ENCODE data around the gene MIF4GD.
A peak's percentile ranks its signal among the peaks of the same experiment; 100 is the strongest.
"Not testable (repeated sequence)": the region's sequence is repeated elsewhere in the genome, so short reads cannot be mapped to it uniquely, and the experiment has no call there.

MIF4GD gene

GRCh38 chr17:75300280-75300679 lies 29.2 kb upstream of the MIF4GD start:
- H3K27ac ChIP-seq (ENCODE audit: low read length): no peak overlapping the region
- no peaks in the 10 kb centered on the region for H3K79me2 ChIP-seq (ENCODE audit: insufficient read depth, low read length)
- H3K4me1 ChIP-seq (ENCODE audit: insufficient read depth, low read length): no peaks in the 10 kb centered on the region
- DNase-seq (no peak), ATAC-seq (ENCODE audit: insufficient read depth, low read depth) (no peak)
- H3K36me3 ChIP-seq (ENCODE audit: insufficient read depth, low read length): no peaks in the 10 kb centered on the region
- H3K27me3 ChIP-seq (ENCODE audit: insufficient read depth, low read length, poor library complexity): no peaks in the 10 kb centered on the region
- H4K20me1 ChIP-seq (ENCODE audit: insufficient read depth, low read length): no peaks in the 10 kb centered on the region
- no peak overlapping the region for H3K4me2 ChIP-seq (ENCODE audit: insufficient read depth, low read length)
- TF ChIP-seq EZH2 (IDR thresholded peaks at IDR 0.05; ENCODE audit: borderline replicate concordance, low read depth, low read length, severe bottlenecking) (no peak), CTCF (IDR thresholded peaks at IDR 0.05; ENCODE audit: borderline replicate concordance, extremely low read depth, low read length, poor library complexity, severe bottlenecking) (no peak)
- H3K9ac ChIP-seq (ENCODE audit: low read depth, low read length): no peak overlapping the region
- no peaks in the 10 kb centered on the region for H3K9me3 ChIP-seq (ENCODE audit: insufficient read depth, low read length, severe bottlenecking)
- H3K4me3 ChIP-seq (ENCODE audit: low read depth in 1 of 2, low read length in 2 of 2): no peak overlapping the region
- no peak overlapping the region for H2AFZ ChIP-seq (ENCODE audit: low read depth, low read length)

- no peak overlapping the region for H3K9ac ChIP-seq (ENCODE audit: low read depth, low read length)
- no peak overlapping the region for H3K4me2 ChIP-seq (ENCODE audit: insufficient read depth, low read length)
- no peaks in the 10 kb centered on the region for H3K27me3 ChIP-seq (ENCODE audit: insufficient read depth, low read length, poor library complexity)
- no peak overlapping the region for H3K4me3 ChIP-seq (ENCODE audit: low read depth in 1 of 2, low read length in 2 of 2)
- H3K79me2 ChIP-seq (ENCODE audit: insufficient read depth, low read length): no peaks in the 10 kb centered on the region
- TF ChIP-seq EZH2 (IDR thresholded peaks at IDR 0.05; ENCODE audit: borderline replicate concordance, low read depth, low read length, severe bottlenecking): no peak
- TF ChIP-seq CTCF (IDR thresholded peaks at IDR 0.05; ENCODE audit: borderline replicate concordance, extremely low read depth, low read length, poor library complexity, severe bottlenecking): no peak
- no peaks in the 10 kb centered on the region for H3K9me3 ChIP-seq (ENCODE audit: insufficient read depth, low read length, severe bottlenecking)
- H3K4me1 ChIP-seq (ENCODE audit: insufficient read depth, low read length): peaks cover 4% of the 10 kb centered on the region
- H3K27ac ChIP-seq (ENCODE audit: low read length): no peak overlapping the region
- no peaks in the 10 kb centered on the region for H4K20me1 ChIP-seq (ENCODE audit: insufficient read depth, low read length)
- no peak overlapping the region for H2AFZ ChIP-seq (ENCODE audit: low read depth, low read length)
- ATAC-seq (ENCODE audit: insufficient read depth, low read depth) (no peak), DNase-seq (no peak)
- no peaks in the 10 kb centered on the region for H3K36me3 ChIP-seq (ENCODE audit: insufficient read depth, low read length)
Observed at GRCh38 chr17:75295201-75296158, 24.4 kb upstream of the MIF4GD start.

GRCh38 chr17:75292810-75293448 lies 21.9 kb upstream of the MIF4GD start:
- Histone ChIP-seq H3K79me2 (ENCODE audit: insufficient read depth, low read length) (peaks cover 12% of the 10 kb centered on the region), H3K4me1 (ENCODE audit: insufficient read depth, low read length) (peaks cover 14% of the 10 kb centered on the region)
- H2AFZ ChIP-seq (ENCODE audit: low read depth, low read length); DNase-seq; H3K4me2 ChIP-seq (ENCODE audit: insufficient read depth, low read length); H3K36me3 ChIP-seq (ENCODE audit: insufficient read depth, low read length); H3K4me3 ChIP-seq (ENCODE audit: low read depth in 1 of 2, low read length in 2 of 2); H3K27ac ChIP-seq (ENCODE audit: low read length); H3K27me3 ChIP-seq (ENCODE audit: insufficient read depth, low read length, poor library complexity); ATAC-seq (ENCODE audit: insufficient read depth, low read depth); H3K9me3 ChIP-seq (ENCODE audit: insufficient read depth, low read length, severe bottlenecking); H3K9ac ChIP-seq (ENCODE audit: low read depth, low read length); H4K20me1 ChIP-seq (ENCODE audit: insufficient read depth, low read length): not testable (repeated sequence)

GRCh38 chr17:75289832-75290337 lies 18.9 kb upstream of the MIF4GD start:
- H3K4me3 ChIP-seq (ENCODE audit: low read depth in 1 of 2, low read length in 2 of 2): peak overlapping the region; percentile 32 to 88; a peak in 3 of 4 replicates
- ATAC-seq (ENCODE audit: insufficient read depth, low read depth): no peak
- H3K79me2 ChIP-seq (ENCODE audit: insufficient read depth, low read length): peaks cover 34% of the 10 kb centered on the region
- no peaks in the 10 kb centered on the region for H3K27me3 ChIP-seq (ENCODE audit: insufficient read depth, low read length, poor library complexity)
- peak overlapping the region; percentile 87 for H2AFZ ChIP-seq (ENCODE audit: low read depth, low read length)
- H3K9ac ChIP-seq (ENCODE audit: low read depth, low read length): peak overlapping the region; percentile 66
- peaks cover 26% of the 10 kb centered on the region for H3K36me3 ChIP-seq (ENCODE audit: insufficient read depth, low read length)
- peak overlapping the region; percentile 90 for H3K4me2 ChIP-seq (ENCODE audit: insufficient read depth, low read length)
- peaks cover 24% of the 10 kb centered on the region for H3K4me1 ChIP-seq (ENCODE audit: insufficient read depth, low read length)
- peak; percentile 63 for DNase-seq
- peak; percentile 53 for TF ChIP-seq CTCF (IDR thresholded peaks at IDR 0.05; ENCODE audit: borderline replicate concordance, extremely low read depth, low read length, poor library complexity, severe bottlenecking)
- TF ChIP-seq EZH2 (IDR thresholded peaks at IDR 0.05; ENCODE audit: borderline replicate concordance, low read depth, low read length, severe bottlenecking): no peak
- H3K9me3 ChIP-seq (ENCODE audit: insufficient read depth, low read length, severe bottlenecking): no peaks in the 10 kb centered on the region
- peak overlapping the region; percentile 91 for H3K27ac ChIP-seq (ENCODE audit: low read length)
- H4K20me1 ChIP-seq (ENCODE audit: insufficient read depth, low read length): no peaks in the 10 kb centered on the region; the same call in 1 of the 2 replicates
